SU-DHL-6 (cell line): Measurements from ENCODE around the gene TRIP13.
"Not testable (repeated sequence)": the region's sequence is repeated elsewhere in the genome, so short reads cannot be mapped to it uniquely, and the experiment has no call there.

Experiments used
- H2AFZ ChIP-seq: fragments of 200-600 bp; sonication (generic); 2 replicates; pipeline ENCODE4 v1.6.1; 2014; ENCODE audit warnings: low read depth, mild to moderate bottlenecking, moderate library complexity, mixed read lengths, antibody characterized with exemption, low read length; ENCODE audit not compliant: severe bottlenecking
- H3F3A ChIP-seq: fragments of 200-600 bp; shearing (Covaris generic); 2 replicates; pipeline ENCODE4 v1.6.0; 2016; ENCODE audit warnings: antibody characterized with exemption, mild to moderate bottlenecking; ENCODE audit not compliant: insufficient read depth
- H3K27ac ChIP-seq: fragments of 200-600 bp; sonication (generic); 2 replicates; pipeline ENCODE4 v1.5.1; 2016; ENCODE audit warnings: low read depth, mild to moderate bottlenecking, low read length, moderate library complexity, mixed read lengths
- H3K27me3 ChIP-seq: fragments of 200-600 bp; sonication (generic), shearing (Covaris generic); 2 replicates; pipeline ENCODE4 v1.6.0; 2014; ENCODE audit warnings: mild to moderate bottlenecking, low read length
- H3K36me3 ChIP-seq: fragments of 200-600 bp; sonication (generic); 2 replicates; pipeline ENCODE4 v1.6.1; 2014; ENCODE audit warnings: mild to moderate bottlenecking, low read length, mixed read lengths
- H3K4me2 ChIP-seq: fragments of 300-600, 200-600 bp; shearing (Covaris generic), sonication (generic); 2 replicates; pipeline ENCODE4 v1.6.0; 2014; ENCODE audit warnings: low read length, low read depth, mild to moderate bottlenecking; ENCODE audit not compliant: poor library complexity, severe bottlenecking
- H3K4me3 ChIP-seq: fragments of 200-600 bp; sonication (generic); 2 replicates; pipeline ENCODE4 v1.5.1; 2014; ENCODE audit warnings: antibody characterized with exemption, low read length, mild to moderate bottlenecking, mixed read lengths; ENCODE audit not compliant: insufficient read depth, poor library complexity, severe bottlenecking
- H3K79me2 ChIP-seq: fragments of 200-600 bp; sonication (generic); 2 replicates; pipeline ENCODE4 v1.6.1; 2014; ENCODE audit warnings: mild to moderate bottlenecking, low read length, moderate library complexity; ENCODE audit not compliant: insufficient read depth
- H3K9ac ChIP-seq: fragments of 200-600 bp; sonication (generic); 2 replicates; pipeline ENCODE4 v1.7.0; 2014; ENCODE audit warnings: mild to moderate bottlenecking, low read length
- H3K9me2 ChIP-seq: fragments of 200-600 bp; sonication (generic); replicated peaks from 2 replicates; pipeline ENCODE4 v1.6.1; 2014; ENCODE audit warnings: low read length; ENCODE audit not compliant: insufficient read depth
- H3K9me3 ChIP-seq: fragments of 200-600 bp; sonication (generic); 2 replicates; pipeline ENCODE4 v1.6.1; 2014; ENCODE audit warnings: low read length, mixed read lengths; ENCODE audit not compliant: insufficient read depth
- H4K20me1 ChIP-seq: fragments of 200-600 bp; sonication (generic); 2 replicates; pipeline ENCODE4 v1.6.1; 2014; ENCODE audit warnings: low read depth, mild to moderate bottlenecking, antibody characterized with exemption, low read length, moderate library complexity, mixed read lengths
- EZH2phosphoT487 ChIP-seq: fragments of 200-600 bp; sonication (generic), shearing (Covaris generic); conservative IDR thresholded peaks from 2 replicates; pipeline ENCODE4 v1.6.1; 2018; ENCODE audit warnings: mild to moderate bottlenecking, antibody characterized with exemption, low read length, moderate library complexity, mixed read lengths
- TF ChIP-seq, protein P1 (sequence below): fragments of 200-600 bp; sonication (generic); IDR thresholded peaks from one replicate; pipeline ENCODE4 v1.5.1; 2017; ENCODE audit warnings: antibody characterized with exemption, mild to moderate bottlenecking, low read length, moderate library complexity; ENCODE audit not compliant: insufficient read depth, poor library complexity, severe bottlenecking

The TRIP13 gene

DNA sequence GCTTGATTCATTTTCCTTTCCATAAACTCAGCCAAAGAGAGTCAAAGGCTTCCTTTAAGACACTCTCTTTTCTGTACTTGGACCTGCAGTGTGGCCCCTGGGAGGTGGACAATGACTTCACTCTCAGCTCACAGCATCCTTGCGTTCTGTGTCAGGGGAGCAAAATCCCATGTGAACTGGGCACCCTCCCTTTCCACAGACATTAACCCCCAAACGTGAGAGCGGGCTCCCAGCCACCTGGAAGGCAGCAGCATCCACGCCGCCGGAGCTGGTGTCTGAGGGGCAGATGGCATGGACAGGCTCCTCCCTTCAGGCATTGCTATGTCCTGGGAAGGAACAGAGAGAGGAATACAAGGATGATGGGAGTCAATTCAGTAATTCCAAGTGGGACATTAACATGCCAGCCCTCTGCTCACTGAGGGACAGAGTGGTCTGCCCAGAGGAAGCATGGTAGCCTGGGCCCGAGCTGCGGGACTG lies 39.5 kb downstream of the TRIP13 start:
- Histone ChIP-seq H4K20me1 (no peaks in the 10 kb centered on the region), H3K36me3 (no peaks in the 10 kb centered on the region), H3K4me2 (no peak overlapping the region), H3K9me2 (no peaks in the 10 kb centered on the region), H3K27me3 (no peaks in the 10 kb centered on the region), H3K4me3 (no peak overlapping the region), H3K27ac (no peak overlapping the region), H3F3A (no peaks in the 10 kb centered on the region), H3K79me2 (no peaks in the 10 kb centered on the region), H3K9ac (no peak overlapping the region), H2AFZ (no peak overlapping the region), H3K9me3 (no peaks in the 10 kb centered on the region)
- TF ChIP-seq EZH2phosphoT487 = no peak
- TF ChIP-seq, protein P1, sequence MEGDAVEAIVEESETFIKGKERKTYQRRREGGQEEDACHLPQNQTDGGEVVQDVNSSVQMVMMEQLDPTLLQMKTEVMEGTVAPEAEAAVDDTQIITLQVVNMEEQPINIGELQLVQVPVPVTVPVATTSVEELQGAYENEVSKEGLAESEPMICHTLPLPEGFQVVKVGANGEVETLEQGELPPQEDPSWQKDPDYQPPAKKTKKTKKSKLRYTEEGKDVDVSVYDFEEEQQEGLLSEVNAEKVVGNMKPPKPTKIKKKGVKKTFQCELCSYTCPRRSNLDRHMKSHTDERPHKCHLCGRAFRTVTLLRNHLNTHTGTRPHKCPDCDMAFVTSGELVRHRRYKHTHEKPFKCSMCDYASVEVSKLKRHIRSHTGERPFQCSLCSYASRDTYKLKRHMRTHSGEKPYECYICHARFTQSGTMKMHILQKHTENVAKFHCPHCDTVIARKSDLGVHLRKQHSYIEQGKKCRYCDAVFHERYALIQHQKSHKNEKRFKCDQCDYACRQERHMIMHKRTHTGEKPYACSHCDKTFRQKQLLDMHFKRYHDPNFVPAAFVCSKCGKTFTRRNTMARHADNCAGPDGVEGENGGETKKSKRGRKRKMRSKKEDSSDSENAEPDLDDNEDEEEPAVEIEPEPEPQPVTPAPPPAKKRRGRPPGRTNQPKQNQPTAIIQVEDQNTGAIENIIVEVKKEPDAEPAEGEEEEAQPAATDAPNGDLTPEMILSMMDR = no peak

DNA sequence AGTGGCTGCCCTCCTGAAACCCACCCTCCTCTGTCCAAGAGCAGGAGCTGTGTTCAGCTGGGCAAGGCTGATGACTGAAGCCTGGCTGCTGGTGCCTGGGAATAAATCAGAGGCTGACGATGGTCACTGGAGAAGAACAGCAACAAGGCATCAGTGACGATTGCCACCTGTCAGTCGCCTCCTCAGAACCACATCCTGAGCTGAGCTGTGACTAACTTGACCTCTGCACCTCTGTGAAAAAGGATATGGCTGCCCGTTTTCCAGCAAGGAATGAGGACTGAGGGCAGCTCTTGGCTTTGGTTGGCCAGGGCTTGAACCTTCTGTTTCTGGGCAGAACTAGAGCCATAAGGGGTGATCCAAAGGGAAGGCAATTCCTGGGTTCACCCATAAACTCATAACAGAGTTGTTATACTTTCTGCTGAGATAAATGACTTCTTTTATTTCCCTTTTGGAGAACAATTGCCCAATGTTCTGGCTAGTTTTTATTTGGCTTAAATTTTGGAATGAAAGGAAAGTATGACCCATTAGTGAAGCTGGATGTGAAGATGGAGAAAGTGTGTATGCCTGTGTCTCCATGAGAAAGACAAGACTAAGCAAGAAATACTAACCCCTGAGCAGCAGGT lies 40.1 kb downstream of the TRIP13 start:
- no peak overlapping the region for H2AFZ ChIP-seq
- TF ChIP-seq, protein P1 = no peak
- TF ChIP-seq EZH2phosphoT487 = no peak
- H3K4me2 ChIP-seq = no peak overlapping the region
- H3K27ac ChIP-seq = no peak overlapping the region
- H3K9me2 ChIP-seq = no peaks in the 10 kb centered on the region
- no peaks in the 10 kb centered on the region for H4K20me1 ChIP-seq
- H3K36me3 ChIP-seq = no peaks in the 10 kb centered on the region
- H3K27me3 ChIP-seq = no peaks in the 10 kb centered on the region
- no peaks in the 10 kb centered on the region for H3K79me2 ChIP-seq
- H3K9me3 ChIP-seq = no peaks in the 10 kb centered on the region
- no peak overlapping the region for H3K4me3 ChIP-seq
- H3K9ac ChIP-seq = no peak overlapping the region
- H3F3A ChIP-seq = no peaks in the 10 kb centered on the region

DNA sequence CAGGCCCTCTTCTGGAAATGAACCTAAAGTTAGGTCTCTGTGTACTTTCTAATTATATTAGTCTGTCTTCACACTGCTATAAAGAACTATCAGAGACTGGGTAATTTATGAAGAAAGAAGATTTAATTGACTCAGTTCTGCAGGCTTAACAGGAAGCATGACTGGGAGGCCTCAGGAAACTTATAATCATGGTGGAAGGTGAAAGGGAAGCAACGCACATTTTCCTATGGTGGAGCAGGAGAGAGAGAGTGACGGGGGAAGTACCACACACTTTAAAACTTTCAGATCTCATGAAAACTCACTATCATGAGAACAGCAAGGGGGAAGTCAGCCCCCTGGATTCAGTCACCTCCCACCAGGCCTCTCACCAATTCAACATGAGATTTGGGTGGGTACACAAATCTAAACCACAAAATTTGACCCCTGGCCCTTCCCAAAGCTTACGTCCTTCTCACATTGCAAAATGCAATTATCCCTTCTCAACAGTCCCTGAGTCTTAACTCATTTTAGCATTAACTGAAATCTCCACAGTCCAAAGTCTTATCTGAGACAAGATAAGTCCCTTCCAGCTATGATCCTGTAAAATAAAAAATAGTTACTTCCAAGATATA lies 40.7 kb downstream of the TRIP13 start:
- Histone ChIP-seq H3K4me3 (no peak overlapping the region), H3K36me3 (no peaks in the 10 kb centered on the region), H2AFZ (no peak overlapping the region), H3K27ac (no peak overlapping the region), H4K20me1 (no peaks in the 10 kb centered on the region), H3K4me2 (no peak overlapping the region), H3K9me3 (no peaks in the 10 kb centered on the region), H3K9me2 (no peaks in the 10 kb centered on the region), H3K27me3 (no peaks in the 10 kb centered on the region), H3F3A (no peaks in the 10 kb centered on the region), H3K9ac (no peak overlapping the region), H3K79me2 (no peaks in the 10 kb centered on the region)
- TF ChIP-seq, protein P1 = no peak
- no peak for TF ChIP-seq EZH2phosphoT487

DNA sequence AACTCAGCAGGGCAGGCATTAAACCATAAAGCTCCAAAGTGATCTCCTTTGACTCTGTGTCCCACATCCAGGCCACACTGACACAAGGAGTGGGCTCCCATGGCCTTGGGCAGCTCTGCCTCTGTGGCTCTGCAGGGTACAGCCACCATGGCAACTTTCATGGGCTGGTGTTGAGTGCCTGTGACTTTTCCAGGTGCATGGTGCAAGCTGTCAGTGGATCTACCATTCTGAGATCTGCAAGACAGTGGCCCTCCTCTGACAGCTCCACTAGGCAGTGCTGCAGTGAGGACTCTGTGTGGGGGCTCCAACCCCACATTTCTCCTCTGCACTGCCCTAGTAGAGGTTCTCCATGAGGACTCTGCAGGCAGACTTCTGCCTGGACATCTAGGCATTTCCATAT lies 41.3 kb downstream of the TRIP13 start:
- H3F3A ChIP-seq, H3K4me2 ChIP-seq, H3K79me2 ChIP-seq, H2AFZ ChIP-seq, H3K36me3 ChIP-seq, H3K9me2 ChIP-seq, H4K20me1 ChIP-seq, H3K27me3 ChIP-seq, H3K9me3 ChIP-seq, H3K9ac ChIP-seq, H3K27ac ChIP-seq, H3K4me3 ChIP-seq: not testable (repeated sequence)

DNA sequence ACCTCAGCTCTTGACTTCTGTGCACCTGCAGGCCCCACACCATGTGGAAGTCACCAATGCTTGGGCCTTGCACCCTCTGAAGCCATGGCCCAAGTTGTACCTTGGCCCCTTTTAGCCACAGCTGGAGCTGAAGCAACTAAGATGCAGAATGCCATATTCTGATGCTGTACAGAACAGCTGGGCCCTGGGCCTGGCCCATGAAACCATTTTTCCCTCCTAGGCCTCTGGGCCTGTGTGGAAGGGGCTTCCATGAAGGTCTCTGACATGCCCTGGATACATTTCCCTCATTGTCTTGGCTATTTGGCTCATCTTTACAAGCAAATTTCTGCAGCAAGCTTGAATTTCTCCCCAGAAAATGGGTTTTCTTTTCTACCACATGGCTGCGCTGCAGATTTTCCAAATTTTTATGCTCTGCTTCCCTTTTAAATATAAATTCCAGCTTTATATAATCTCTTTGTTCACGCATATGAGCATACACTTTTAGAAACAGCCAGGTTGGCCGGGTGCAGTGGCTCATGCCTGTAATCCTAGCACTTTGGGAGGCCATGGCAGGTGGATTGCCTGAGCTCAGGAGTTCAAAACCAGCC lies 41.8 kb downstream of the TRIP13 start:
- H3K4me3 ChIP-seq, H3K9me3 ChIP-seq, H3K9ac ChIP-seq, H3K27ac ChIP-seq, H3K27me3 ChIP-seq, H3K4me2 ChIP-seq, H3K9me2 ChIP-seq, H2AFZ ChIP-seq, H4K20me1 ChIP-seq, H3K79me2 ChIP-seq, H3K36me3 ChIP-seq, H3F3A ChIP-seq: not testable (repeated sequence)
